NCI-H128 (cell line): Measurements from ENCODE around the gene IFNAR2.
"Not testable (repeated sequence)": the region's sequence is repeated elsewhere in the genome, so short reads cannot be mapped to it uniquely, and the experiment has no call there.

Experiments
- DNase-seq: peaks from one replicate; lab custom pipeline; 2025; ENCODE audit not compliant: unreplicated experiment; lab: John Stamatoyannopoulos, UW

The IFNAR2 gene

GRCh38 chr21:33212159-33212851 lies 17.4 kb upstream of the IFNAR2 start:
- no peak for DNase-seq

- no peak for DNase-seq
Measured at GRCh38 chr21:33214056-33214455, 15.7 kb upstream of the IFNAR2 start.

GRCh38 chr21:33217138-33217520 lies 12.6 kb upstream of the IFNAR2 start:
- no peak for DNase-seq

- no peak for DNase-seq
Measured at GRCh38 chr21:33219300-33219699, 10.4 kb upstream of the IFNAR2 start.

- DNase-seq = no peak
Measured at GRCh38 chr21:33219954-33220353, 9.8 kb upstream of the IFNAR2 start.

- not testable (repeated sequence) for DNase-seq
Measured at GRCh38 chr21:33225376-33225775, 4.4 kb upstream of the IFNAR2 start.

GRCh38 chr21:33228455-33228854 lies 1.3 kb upstream of the IFNAR2 start:
- no peak for DNase-seq

GRCh38 chr21:33229099-33229783 lies 497 bp upstream of the IFNAR2 start:
- no peak for DNase-seq

GRCh38 chr21:33230545-33231324 lies 997 bp downstream of the IFNAR2 start:
- no peak for DNase-seq

GRCh38 chr21:33231526-33231925 lies 1.8 kb downstream of the IFNAR2 start:
- DNase-seq = no peak

GRCh38 chr21:33232291-33233034 lies 2.7 kb downstream of the IFNAR2 start:
- DNase-seq = no peak

- DNase-seq = no peak
Measured at GRCh38 chr21:33234635-33235520, 5.1 kb downstream of the IFNAR2 start.

- DNase-seq = no peak
Measured at GRCh38 chr21:33236013-33236686, 6.4 kb downstream of the IFNAR2 start.

GRCh38 chr21:33236766-33237165 lies 7.0 kb downstream of the IFNAR2 start:
- DNase-seq = no peak

GRCh38 chr21:33237486-33237885 lies 7.7 kb downstream of the IFNAR2 start:
- no peak for DNase-seq

GRCh38 chr21:33238146-33238545 lies 8.4 kb downstream of the IFNAR2 start:
- DNase-seq = no peak

- DNase-seq = no peak
Measured at GRCh38 chr21:33238565-33239255, 9.0 kb downstream of the IFNAR2 start.

GRCh38 chr21:33239559-33240127 lies 9.9 kb downstream of the IFNAR2 start:
- DNase-seq = not testable (repeated sequence)

- no peak for DNase-seq
Measured at GRCh38 chr21:33240404-33240803, 10.7 kb downstream of the IFNAR2 start.
